DMS53 treated with DMSO at 0.1 percent for 48 hours (cell line): ENCODE measurements around the gene NOTCH1.
A peak's percentile ranks its signal among the peaks of the same experiment; 100 is the strongest.

Source experiments
- DNase-seq: peaks from one replicate; lab custom pipeline; 2025; ENCODE audit not compliant: unreplicated experiment; lab: John Stamatoyannopoulos, UW

Gene NOTCH1

GRCh38 chr9:136546697-136547501 is 1.1 kb upstream of the NOTCH1 start:
- DNase-seq, result peak; percentile 31

- no peak for DNase-seq
These were observed 220 bp downstream of the NOTCH1 start for GRCh38 chr9:136545692-136545964.

- DNase-seq, result no peak
These were observed 720 bp downstream of the NOTCH1 start for GRCh38 chr9:136544964-136545691.

GRCh38 chr9:136544548-136544963 is 1.3 kb downstream of the NOTCH1 start:
- no peak for DNase-seq

GRCh38 chr9:136543830-136544547 is 1.9 kb downstream of the NOTCH1 start:
- no peak for DNase-seq

- DNase-seq, result no peak
These were observed 2.6 kb downstream of the NOTCH1 start for GRCh38 chr9:136543280-136543679.

GRCh38 chr9:136542241-136543040 is 3.4 kb downstream of the NOTCH1 start:
- DNase-seq, result no peak

- DNase-seq, result no peak
These were observed 4.1 kb downstream of the NOTCH1 start for GRCh38 chr9:136541709-136542108.

- DNase-seq, result no peak
These were observed 4.7 kb downstream of the NOTCH1 start for GRCh38 chr9:136541179-136541578.

- DNase-seq, result no peak
These were observed 6.1 kb downstream of the NOTCH1 start for GRCh38 chr9:136539427-136540421.

- no peak for DNase-seq
These were observed 7.0 kb downstream of the NOTCH1 start for GRCh38 chr9:136538599-136539426.

- DNase-seq, result no peak
These were observed 7.8 kb downstream of the NOTCH1 start for GRCh38 chr9:136537896-136538598.

- no peak for DNase-seq
These were observed 8.4 kb downstream of the NOTCH1 start for GRCh38 chr9:136537411-136537810.

GRCh38 chr9:136536721-136537241 is 9.1 kb downstream of the NOTCH1 start:
- no peak for DNase-seq

GRCh38 chr9:136536051-136536720 is 9.7 kb downstream of the NOTCH1 start:
- no peak for DNase-seq

GRCh38 chr9:136535070-136535469 is 10.8 kb downstream of the NOTCH1 start:
- no peak for DNase-seq

- no peak for DNase-seq
These were observed 11.5 kb downstream of the NOTCH1 start for GRCh38 chr9:136534366-136534765.

GRCh38 chr9:136533775-136534157 is 12.1 kb downstream of the NOTCH1 start:
- DNase-seq, result no peak
